HG02885 (cell line): ENCODE data around the gene UBR1.
"Not testable (repeated sequence)": the region's sequence is repeated elsewhere in the genome, so short reads cannot be mapped to it uniquely, and the experiment has no call there.

Experiments used
- ATAC-seq: cut with Tn5 transposase; IDR thresholded peaks from one replicate; pipeline ENCODE4 v1.9.1; 2021; ENCODE audit warnings: mild to moderate bottlenecking; ENCODE audit not compliant: unreplicated experiment, poor library complexity

The UBR1 gene

GRCh38 chr15:42919799-42920518, 185.9 kb downstream of the UBR1 start:
- no peak for ATAC-seq

GRCh38 chr15:42919308-42919707, 186.5 kb downstream of the UBR1 start:
- no peak for ATAC-seq

- no peak for ATAC-seq
These were observed 187.8 kb downstream of the UBR1 start for GRCh38 chr15:42918047-42918446.

- ATAC-seq = no peak
These were observed 190.1 kb downstream of the UBR1 start for GRCh38 chr15:42915654-42916315.

- no peak for ATAC-seq
These were observed 190.9 kb downstream of the UBR1 start for GRCh38 chr15:42914728-42915497.

GRCh38 chr15:42911058-42911592, 194.7 kb downstream of the UBR1 start:
- ATAC-seq = no peak

- no peak for ATAC-seq
These were observed 197.3 kb downstream of the UBR1 start for GRCh38 chr15:42908538-42908937.

GRCh38 chr15:42903388-42904324, 202.2 kb downstream of the UBR1 start:
- no peak for ATAC-seq

GRCh38 chr15:42893911-42894310, 211.9 kb downstream of the UBR1 start:
- not testable (repeated sequence) for ATAC-seq
